Endothelial cell of umbilical vein (primary cell): ENCODE measurements around the gene SSX2IP.

Experiments
- EZH2 ChIP-seq: IDR thresholded peaks from 2 replicates; pipeline ENCODE4 v1.6.1; 2012; ENCODE audit warnings: borderline replicate concordance, low read depth, mild to moderate bottlenecking, moderate library complexity, low read length, inconsistent platforms; ENCODE audit not compliant: severe bottlenecking
- GATA2 ChIP-seq: IDR thresholded peaks from 2 replicates; pipeline ENCODE4 v1.7.0; 2011; ENCODE audit warnings: low read depth, mild to moderate bottlenecking, moderate library complexity, mixed read lengths, low read length; ENCODE audit not compliant: insufficient read length, insufficient read depth
- MYC ChIP-seq: IDR thresholded peaks from one replicate; pipeline ENCODE4 v1.6.1; 2011; ENCODE audit warnings: mild to moderate bottlenecking, low read depth, low read length
- POLR2A ChIP-seq: IDR thresholded peaks from 2 replicates; pipeline ENCODE4 v1.6.1; 2012; ENCODE audit warnings: low read depth, mild to moderate bottlenecking, control low read depth, low read length
- POLR2AphosphoS5 ChIP-seq: IDR thresholded peaks from 2 replicates; pipeline ENCODE4 v1.6.1; 2012; ENCODE audit warnings: low read depth, mild to moderate bottlenecking, control low read depth, low read length, moderate library complexity; ENCODE audit not compliant: insufficient read depth
- TF ChIP-seq, protein P1 (sequence below), 2 donors: IDR thresholded peaks; 1 replicate in 1 of 2; 2 replicates in 1 of 2; pipeline ENCODE4 v1.5.1; 2011; ENCODE audit warnings: low read length in 2 of 2, mild to moderate bottlenecking in 2 of 2, moderate library complexity in 2 of 2, control low read depth in 1 of 2, inconsistent platforms in 1 of 2, low read depth in 1 of 2; ENCODE audit not compliant: insufficient read depth in 1 of 2; ENCODE audit errors: extremely low read depth in 1 of 2

DNA sequence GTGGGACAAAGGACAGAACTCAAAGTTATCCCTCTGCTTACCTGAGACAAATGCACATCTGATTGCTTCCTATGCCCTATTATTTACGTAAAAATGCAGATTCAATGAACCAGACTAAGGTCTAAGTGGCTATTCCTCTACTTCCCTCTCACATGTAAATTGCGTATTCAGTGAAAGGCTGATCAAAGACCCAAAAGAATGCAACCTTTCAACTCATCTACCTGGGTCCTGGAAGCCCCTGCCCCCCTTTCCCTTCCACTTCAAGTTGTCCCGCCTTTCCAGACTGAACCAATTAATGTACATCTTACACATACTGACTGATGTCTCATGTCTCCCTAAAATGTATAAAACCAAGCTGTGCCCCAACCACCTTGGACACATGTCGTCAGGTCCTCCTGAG lies 14.6 kb downstream of the SSX2IP start:
- TF ChIP-seq, protein P1, sequence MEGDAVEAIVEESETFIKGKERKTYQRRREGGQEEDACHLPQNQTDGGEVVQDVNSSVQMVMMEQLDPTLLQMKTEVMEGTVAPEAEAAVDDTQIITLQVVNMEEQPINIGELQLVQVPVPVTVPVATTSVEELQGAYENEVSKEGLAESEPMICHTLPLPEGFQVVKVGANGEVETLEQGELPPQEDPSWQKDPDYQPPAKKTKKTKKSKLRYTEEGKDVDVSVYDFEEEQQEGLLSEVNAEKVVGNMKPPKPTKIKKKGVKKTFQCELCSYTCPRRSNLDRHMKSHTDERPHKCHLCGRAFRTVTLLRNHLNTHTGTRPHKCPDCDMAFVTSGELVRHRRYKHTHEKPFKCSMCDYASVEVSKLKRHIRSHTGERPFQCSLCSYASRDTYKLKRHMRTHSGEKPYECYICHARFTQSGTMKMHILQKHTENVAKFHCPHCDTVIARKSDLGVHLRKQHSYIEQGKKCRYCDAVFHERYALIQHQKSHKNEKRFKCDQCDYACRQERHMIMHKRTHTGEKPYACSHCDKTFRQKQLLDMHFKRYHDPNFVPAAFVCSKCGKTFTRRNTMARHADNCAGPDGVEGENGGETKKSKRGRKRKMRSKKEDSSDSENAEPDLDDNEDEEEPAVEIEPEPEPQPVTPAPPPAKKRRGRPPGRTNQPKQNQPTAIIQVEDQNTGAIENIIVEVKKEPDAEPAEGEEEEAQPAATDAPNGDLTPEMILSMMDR (IDR thresholded peaks at IDR 0.05; ENCODE audit: extremely low read depth in 1 of 2, insufficient read depth in 1 of 2, low read depth in 1 of 2, low read length in 2 of 2), result no peak
- no peak for TF ChIP-seq POLR2A
- TF ChIP-seq EZH2, result no peak
- TF ChIP-seq POLR2AphosphoS5, result no peak
- no peak for TF ChIP-seq MYC
- TF ChIP-seq GATA2, result no peak
